Measurements from ENCODE around the gene UGT1A7.

UGT1A7 gene

GRCh38 chr2:233754872-233755611 lies 73.3 kb downstream of the UGT1A7 start:
- no peak for DNase-seq
- H3K9me3 ChIP-seq, result no peaks in the 10 kb centered on the region; the same call in 1 of the 2 replicates
- TF ChIP-seq CTCF (IDR thresholded peaks at IDR 0.05; ENCODE audit: low read depth, low read length), result no peak
- H3K4me3 ChIP-seq (ENCODE audit: low read depth, low read length), result no peak overlapping the region
- H3K36me3 ChIP-seq, result no peaks in the 10 kb centered on the region
- no peaks in the 10 kb centered on the region for H3K4me1 ChIP-seq
- H3K27me3 ChIP-seq, result no peaks in the 10 kb centered on the region

- Histone ChIP-seq H3K27me3 (no peaks in the 10 kb centered on the region), H3K4me3 (ENCODE audit: low read depth, low read length) (no peak overlapping the region), H3K9me3 (no peaks in the 10 kb centered on the region), H3K36me3 (no peaks in the 10 kb centered on the region), H3K4me1 (no peaks in the 10 kb centered on the region)
- no peak for DNase-seq
- no peak for TF ChIP-seq CTCF (IDR thresholded peaks at IDR 0.05; ENCODE audit: low read depth, low read length)
Observed at GRCh38 chr2:233756429-233757081, 74.9 kb downstream of the UGT1A7 start.

GRCh38 chr2:233758141-233758540 lies 76.4 kb downstream of the UGT1A7 start:
- peaks cover 3% of the 10 kb centered on the region for H3K27me3 ChIP-seq
- no peak for TF ChIP-seq CTCF (IDR thresholded peaks at IDR 0.05; ENCODE audit: low read depth, low read length)
- DNase-seq, result no peak
- no peak overlapping the region for H3K4me3 ChIP-seq (ENCODE audit: low read depth, low read length)
- no peaks in the 10 kb centered on the region for H3K36me3 ChIP-seq
- no peaks in the 10 kb centered on the region for H3K4me1 ChIP-seq
- H3K9me3 ChIP-seq, result no peaks in the 10 kb centered on the region

GRCh38 chr2:233758849-233759248 lies 77.1 kb downstream of the UGT1A7 start:
- Histone ChIP-seq H3K27me3 (peaks cover 10% of the 10 kb centered on the region), H3K4me1 (no peaks in the 10 kb centered on the region), H3K4me3 (ENCODE audit: low read depth, low read length) (no peak overlapping the region), H3K36me3 (no peaks in the 10 kb centered on the region), H3K9me3 (no peaks in the 10 kb centered on the region)
- no peak for TF ChIP-seq CTCF (IDR thresholded peaks at IDR 0.05; ENCODE audit: low read depth, low read length)
- no peak for DNase-seq

- no peak for TF ChIP-seq CTCF (IDR thresholded peaks at IDR 0.05; ENCODE audit: low read depth, low read length)
- H3K36me3 ChIP-seq, result no peaks in the 10 kb centered on the region
- no peaks in the 10 kb centered on the region for H3K9me3 ChIP-seq
- no peak within 1 kb of the TSS for H3K4me3 ChIP-seq (ENCODE audit: low read depth, low read length)
- H3K4me1 ChIP-seq, result no peaks in the 10 kb centered on the region
- H3K27me3 ChIP-seq, result peaks cover 10% of the 10 kb centered on the region
- no peak for DNase-seq
Observed at GRCh38 chr2:233760043-233760442, 78.3 kb downstream of the UGT1A7 start, which contains the start of gene UGT1A1. UGT1A1 (plus strand) TSS chr2:233760270; CDS start chr2:233760288, 18 bp downstream.
